ENCODE measurements around the gene RNF167.

DNA sequence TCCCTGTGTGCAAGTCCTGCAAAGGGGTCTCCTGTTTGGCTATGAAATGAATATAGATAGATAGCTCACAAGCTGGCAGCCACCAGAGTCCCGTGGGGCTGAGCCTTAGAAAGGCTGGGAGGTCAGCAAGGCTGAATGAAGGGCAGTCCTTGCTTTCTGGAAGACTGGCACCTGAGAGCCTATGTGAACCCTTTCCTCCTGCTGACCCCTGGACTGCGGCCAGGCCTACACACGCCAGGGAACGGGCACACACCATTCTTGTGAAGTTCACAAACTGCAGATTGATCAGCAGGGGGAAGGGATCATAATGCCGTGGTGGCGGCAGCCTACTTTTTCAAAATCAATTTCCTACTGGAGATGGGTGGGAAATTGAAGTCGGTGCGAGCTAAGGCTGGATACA lies 41.7 kb upstream of the RNF167 start:
- TF ChIP-seq, protein P1, sequence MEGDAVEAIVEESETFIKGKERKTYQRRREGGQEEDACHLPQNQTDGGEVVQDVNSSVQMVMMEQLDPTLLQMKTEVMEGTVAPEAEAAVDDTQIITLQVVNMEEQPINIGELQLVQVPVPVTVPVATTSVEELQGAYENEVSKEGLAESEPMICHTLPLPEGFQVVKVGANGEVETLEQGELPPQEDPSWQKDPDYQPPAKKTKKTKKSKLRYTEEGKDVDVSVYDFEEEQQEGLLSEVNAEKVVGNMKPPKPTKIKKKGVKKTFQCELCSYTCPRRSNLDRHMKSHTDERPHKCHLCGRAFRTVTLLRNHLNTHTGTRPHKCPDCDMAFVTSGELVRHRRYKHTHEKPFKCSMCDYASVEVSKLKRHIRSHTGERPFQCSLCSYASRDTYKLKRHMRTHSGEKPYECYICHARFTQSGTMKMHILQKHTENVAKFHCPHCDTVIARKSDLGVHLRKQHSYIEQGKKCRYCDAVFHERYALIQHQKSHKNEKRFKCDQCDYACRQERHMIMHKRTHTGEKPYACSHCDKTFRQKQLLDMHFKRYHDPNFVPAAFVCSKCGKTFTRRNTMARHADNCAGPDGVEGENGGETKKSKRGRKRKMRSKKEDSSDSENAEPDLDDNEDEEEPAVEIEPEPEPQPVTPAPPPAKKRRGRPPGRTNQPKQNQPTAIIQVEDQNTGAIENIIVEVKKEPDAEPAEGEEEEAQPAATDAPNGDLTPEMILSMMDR (IDR thresholded peaks at IDR 0.05), result no peak
- no peak for TF ChIP-seq POLR2A (IDR thresholded peaks at IDR 0.05)
